ENCODE results near the gene MRAS.

DNA sequence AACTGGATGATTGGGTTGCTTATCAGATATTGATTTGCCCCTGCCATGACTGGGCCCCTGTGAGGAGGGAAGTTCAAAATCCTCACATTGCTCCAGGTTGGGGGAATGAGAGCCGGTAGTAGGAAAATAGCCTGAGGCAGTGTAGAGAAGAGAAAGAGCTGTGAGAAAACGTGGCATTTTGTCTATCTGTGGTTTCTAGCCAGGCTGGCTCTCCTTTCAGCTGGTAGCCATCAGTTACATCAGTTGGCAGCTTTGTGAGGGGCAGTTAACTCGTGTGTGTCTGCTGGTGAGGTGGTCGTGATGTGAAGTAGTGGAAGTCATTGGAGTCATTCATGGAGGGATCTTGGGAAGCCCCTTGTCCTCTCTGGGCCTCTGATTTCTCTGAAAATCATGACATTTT is 91.3 kb downstream of the MRAS start:
- TF ChIP-seq, protein P1, sequence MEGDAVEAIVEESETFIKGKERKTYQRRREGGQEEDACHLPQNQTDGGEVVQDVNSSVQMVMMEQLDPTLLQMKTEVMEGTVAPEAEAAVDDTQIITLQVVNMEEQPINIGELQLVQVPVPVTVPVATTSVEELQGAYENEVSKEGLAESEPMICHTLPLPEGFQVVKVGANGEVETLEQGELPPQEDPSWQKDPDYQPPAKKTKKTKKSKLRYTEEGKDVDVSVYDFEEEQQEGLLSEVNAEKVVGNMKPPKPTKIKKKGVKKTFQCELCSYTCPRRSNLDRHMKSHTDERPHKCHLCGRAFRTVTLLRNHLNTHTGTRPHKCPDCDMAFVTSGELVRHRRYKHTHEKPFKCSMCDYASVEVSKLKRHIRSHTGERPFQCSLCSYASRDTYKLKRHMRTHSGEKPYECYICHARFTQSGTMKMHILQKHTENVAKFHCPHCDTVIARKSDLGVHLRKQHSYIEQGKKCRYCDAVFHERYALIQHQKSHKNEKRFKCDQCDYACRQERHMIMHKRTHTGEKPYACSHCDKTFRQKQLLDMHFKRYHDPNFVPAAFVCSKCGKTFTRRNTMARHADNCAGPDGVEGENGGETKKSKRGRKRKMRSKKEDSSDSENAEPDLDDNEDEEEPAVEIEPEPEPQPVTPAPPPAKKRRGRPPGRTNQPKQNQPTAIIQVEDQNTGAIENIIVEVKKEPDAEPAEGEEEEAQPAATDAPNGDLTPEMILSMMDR (IDR thresholded peaks at IDR 0.05), result no peak
- TF ChIP-seq POLR2A (IDR thresholded peaks at IDR 0.05), result no peak
